T-cell (primary cell): Measurements from ENCODE around the gene CDK5R2. TPM values are rescaled to one million over a fixed set of nuclear protein-coding genes. Genes with fewer than 3 reads are reported as not detected.

Experiments used
- ATAC-seq, 4 experiments: fragments of 200-7000 bp in 3 of 4; fragments of 150-1000 bp in 1 of 4; cut with Tn5 transposase; replicated peaks in 1 of 4; 1 replicate in 3 of 4; 2 replicates in 1 of 4; pipeline ENCODE4 v1.10.0; 2021; ENCODE audit warnings: moderate library complexity in 3 of 4, mild to moderate bottlenecking in 2 of 4, moderate number of reproducible peaks in 1 of 4
- CTCF ChIA-PET, 2 donors: fragments of 300-600 bp; sonication (Branson Sonifier 250); formaldehyde crosslinking; loops; one replicate each; lab custom pipeline; 2022; ENCODE audit warnings: antibody characterized with exemption in 2 of 2; lab: Charles Lee
- POLR2A ChIA-PET, 2 donors: fragments of 300-600 bp; sonication (Branson Sonifier 250); formaldehyde crosslinking; loops; one replicate each; lab custom pipeline; 2022; ENCODE audit warnings: antibody characterized with exemption in 2 of 2; lab: Charles Lee
- DNase-seq, 35 experiments: peaks; one replicate each; pipeline versions ENCODE4 v3.0.0 to v3.0.0-alpha.2; 2013 to 2023
- H3K27ac ChIP-seq: one replicate; pipeline ENCODE4 v1.5.1; 2013; ENCODE audit warnings: low read length
- H3K27me3 ChIP-seq, 2 experiments: replicated peaks in 1 of 2; 1 replicate in 1 of 2; 2 replicates in 1 of 2; pipeline versions ENCODE4 v1.6.1 to v1.7.0; 2013; ENCODE audit warnings: low read length in 1 of 2, mixed read lengths in 1 of 2; ENCODE audit not compliant: control insufficient read depth in 2 of 2, insufficient read depth in 2 of 2; ENCODE audit errors: extremely low read depth in 1 of 2
- H3K36me3 ChIP-seq, 2 donors: 1 replicate in 1 of 2; 2 replicates in 1 of 2; pipeline versions ENCODE4 v1.6.1 to v1.7.0; 2013; ENCODE audit warnings: low read length in 1 of 2; ENCODE audit not compliant: control insufficient read depth in 2 of 2, insufficient read depth in 1 of 2; ENCODE audit errors: extremely low read depth in 1 of 2
- H3K4me1 ChIP-seq, 2 experiments: 1 replicate in 1 of 2; 2 replicates in 1 of 2; pipeline versions ENCODE4 v1.6.1 to v1.7.0; 2013; ENCODE audit warnings: low read length in 2 of 2, mixed read lengths in 1 of 2; ENCODE audit not compliant: insufficient read depth in 2 of 2, control insufficient read depth in 1 of 2; ENCODE audit errors: extremely low read depth in 1 of 2
- H3K4me3 ChIP-seq, 2 donors: 1 replicate in 1 of 2; 2 replicates in 1 of 2; pipeline versions ENCODE4 v1.5.1 to v1.7.0; 2013; ENCODE audit warnings: mild to moderate bottlenecking in 2 of 2, low read length in 1 of 2, moderate library complexity in 1 of 2; ENCODE audit not compliant: control insufficient read depth in 1 of 2; ENCODE audit errors: extremely low read depth in 1 of 2
- H3K9me3 ChIP-seq: 2 replicates; pipeline ENCODE4 v1.7.0; 2013
- H3K27ac Mint-ChIP-seq, 2 donors: one replicate each; pipeline ENCODE4 v1.8.0; 2020 to 2021; ENCODE audit warnings: mild to moderate bottlenecking in 2 of 2, mixed read lengths in 2 of 2
- H3K27me3 Mint-ChIP-seq, 2 donors: one replicate each; pipeline ENCODE4 v1.8.0; 2021 to 2022; ENCODE audit warnings: mixed read lengths in 2 of 2
- H3K36me3 Mint-ChIP-seq: one replicate; pipeline ENCODE4 v1.8.0; 2021; ENCODE audit warnings: mixed read lengths
- H3K4me1 Mint-ChIP-seq, 3 donors: one replicate each; pipeline ENCODE4 v1.8.0; 2020 to 2022; ENCODE audit warnings: mixed read lengths in 3 of 3, mild to moderate bottlenecking in 1 of 3
- H3K4me3 Mint-ChIP-seq, 3 donors: one replicate each; pipeline ENCODE4 v1.8.0; 2020 to 2022; ENCODE audit warnings: mild to moderate bottlenecking in 3 of 3, mixed read lengths in 3 of 3, moderate library complexity in 3 of 3
- H3K9me3 Mint-ChIP-seq, 3 donors: one replicate each; pipeline ENCODE4 v1.8.0; 2020 to 2022; ENCODE audit warnings: mixed read lengths in 3 of 3
- WGBS: methylation state at CpG from one replicate; pipeline ENCODE4 v1.1.5; 2013; ENCODE audit warnings: missing lambda C conversion rate; ENCODE audit not compliant: insufficient coverage; 5-methylcytosine and 5-hydroxymethylcytosine counted together
- total RNA-seq, 35 experiments: library from RNA in 6 of 35; stranded (reverse) in 6 of 35; fragments of 120-200 nt in 1 of 35; gene quantifications; one replicate each; pipeline versions ENCODE4 v1.2.1 to v1.2.4 and lab custom pipeline; 2013 to 2026

CDK5R2 gene
- total RNA-seq, 5 donors from 2014 or later (not counting 1 experiment from before 2014, with no cell fraction given): not detected

- ChIA-PET CTCF (interaction anchor here (0.5 to 1.6 kb wide), 9 partner anchors 9 to 288 kb away, joined by 3 to 8 read pairs (median 4); no protein-coding TSS in a partner anchor), POLR2A (interaction anchor here in 1 of 2 donors (0.7 kb wide), 1 partner anchor 178 kb away, joined by 7 read pairs; no protein-coding TSS in a partner anchor)
- DNase-seq: peak in 2 of 35 experiments; percentile 26 to 38
- Mint-ChIP-seq H3K4me3 (no peak overlapping the region), H3K27me3 (peaks cover 43 to 63% of the 10 kb centered on the region in 2 donors), H3K27ac (no peak overlapping the region), H3K9me3 (no peaks in the 10 kb centered on the region), H3K4me1 (no peaks in the 10 kb centered on the region), H3K36me3 (no peaks in the 10 kb centered on the region)
- WGBS: no CpG with 5 or more reads among the region's 6 CpGs
- Histone ChIP-seq H3K9me3 (no peaks in the 10 kb centered on the region), H3K27ac (no peak overlapping the region), H3K36me3 (no peaks in the 10 kb centered on the region), H3K27me3 (peaks cover 3 to 73% of the 10 kb centered on the region in 2 experiments), H3K4me1 (no peaks in the 10 kb centered on the region), H3K4me3 (no peak overlapping the region)
- peak in 3 of 4 experiments; percentile 46 to 64 (median 61) for ATAC-seq
Measured at GRCh38 chr2:219010162-219010756, 50.8 kb downstream of the CDK5R2 start.

- Mint-ChIP-seq H3K36me3 (no peaks in the 10 kb centered on the region), H3K4me3 (no peak overlapping the region), H3K27me3 (peaks cover 37 to 57% of the 10 kb centered on the region in 2 donors), H3K9me3 (no peaks in the 10 kb centered on the region), H3K4me1 (no peaks in the 10 kb centered on the region), H3K27ac (no peak overlapping the region)
- peaks cover 2 to 66% of the 10 kb centered on the region in 2 experiments for H3K27me3 ChIP-seq
- no peak overlapping the region for H3K4me3 ChIP-seq
- ChIA-PET CTCF (interaction anchor here (0.6 to 1.6 kb wide), 5 partner anchors 46 to 288 kb away, joined by 3 to 8 read pairs (median 5); no protein-coding TSS in a partner anchor), POLR2A (interaction anchor here in 1 of 2 donors (0.7 kb wide), 1 partner anchor 177 kb away, joined by 7 read pairs; no protein-coding TSS in a partner anchor)
- H3K9me3 ChIP-seq: no peaks in the 10 kb centered on the region
- no peaks in the 10 kb centered on the region for H3K4me1 ChIP-seq
- no peak overlapping the region for H3K27ac ChIP-seq
- DNase-seq: no peak
- 80% methylated on average over 2 of the region's 5 CpGs for WGBS
- ATAC-seq: no peak
- no peaks in the 10 kb centered on the region for H3K36me3 ChIP-seq
Measured at GRCh38 chr2:219010873-219011272, 51.4 kb downstream of the CDK5R2 start.

Other genes starting within 250 kb of the CDK5R2 start
- gene TTLL4, start 248.8 kb upstream of the CDK5R2 start, total RNA-seq: 10 to 100 TPM; 16.9 to 29.6 (median 24.4) TPM
- under 1 TPM in 4 of 5 donors, not detected in 1; 0.50 to 0.89 (median 0.58) TPM for gene CYP27A1, start 177.5 kb upstream of the CDK5R2 start, total RNA-seq
- not detected for gene PRKAG3, start 127.9 kb upstream of the CDK5R2 start, total RNA-seq
- gene WNT6, start 99.9 kb upstream of the CDK5R2 start, total RNA-seq: under 1 TPM in 2 of 5 donors, not detected in 3; 0.13 to 0.20 TPM
- gene WNT10A, start 78.8 kb upstream of the CDK5R2 start, total RNA-seq: 10 to 100 TPM in 1 of 5 donors, 1 to 10 TPM in 4; 3.1 to 10.7 (median 6.1) TPM
- not detected for gene FEV, start 25.5 kb downstream of the CDK5R2 start, total RNA-seq
- not detected for gene CRYBA2, start 33.8 kb downstream of the CDK5R2 start, total RNA-seq
- under 1 TPM in 1 of 5 donors, not detected in 4; 0.16 TPM for gene CFAP65, start 81.8 kb downstream of the CDK5R2 start, total RNA-seq
- gene IHH, start 101.3 kb downstream of the CDK5R2 start, total RNA-seq: under 1 TPM in 2 of 5 donors, not detected in 3; 0.12 to 0.28 TPM
- gene NHEJ1, start 201.1 kb downstream of the CDK5R2 start, total RNA-seq: 10 to 100 TPM; 17.3 to 21.1 (median 18.2) TPM
- 1 to 10 TPM in 3 of 5 donors, under 1 TPM in 2; 0.54 to 8.7 (median 5.1) TPM for gene SLC23A3, start 210.4 kb downstream of the CDK5R2 start, total RNA-seq
- 10 to 100 TPM; 49.2 to 89.5 (median 83.2) TPM for gene CNPPD1, start 217.3 kb downstream of the CDK5R2 start, total RNA-seq
- 100 to 1,000 TPM in 3 of 5 donors, 10 to 100 TPM in 2; 85.2 to 131 (median 109) TPM for gene RETREG2, start 218.6 kb downstream of the CDK5R2 start, total RNA-seq
- gene ZFAND2B, start 247.1 kb downstream of the CDK5R2 start, total RNA-seq: 10 to 100 TPM; 61.7 to 91.6 (median 85.6) TPM